Measurements from ENCODE around the gene UPF1.

Gene UPF1

DNA sequence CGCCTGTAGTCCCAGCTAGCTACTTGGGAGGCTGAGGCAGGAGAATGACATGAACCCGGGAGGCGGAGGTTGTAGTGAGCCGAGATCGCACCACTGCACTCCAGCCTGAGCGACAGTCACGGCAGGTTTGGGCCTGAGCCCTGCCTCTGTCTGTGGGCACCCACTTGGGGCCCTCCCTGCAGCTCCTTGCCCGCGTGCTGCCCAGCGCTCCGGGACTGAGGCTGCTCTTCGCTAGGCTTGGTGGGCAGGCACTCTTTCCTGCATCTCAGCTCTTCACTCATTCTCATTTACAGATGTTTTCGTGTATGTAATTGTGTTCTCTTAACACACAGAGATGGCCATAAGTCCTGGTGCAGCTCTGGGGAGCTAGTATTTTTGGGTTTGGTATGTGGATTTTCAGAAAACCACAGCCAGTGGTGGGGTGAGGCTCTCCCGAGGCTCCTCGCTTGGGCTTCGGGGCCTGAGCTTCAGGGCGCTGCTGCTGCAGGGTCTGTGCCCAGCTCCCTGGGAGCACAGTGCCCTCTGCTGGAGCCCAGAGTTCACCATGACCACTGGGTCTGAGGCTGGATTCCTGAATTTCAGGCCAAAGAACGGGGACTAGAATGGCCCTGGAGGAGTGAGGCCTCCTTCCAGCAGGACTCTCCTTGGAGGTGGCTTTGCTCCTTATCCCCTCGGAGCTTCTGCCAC lies 15.2 kb downstream of the UPF1 start:
- peak; percentile 89 for DNase-seq
- Histone ChIP-seq H3K9me3 (no peaks in the 10 kb centered on the region), H3K4me1 (peaks cover 43% of the 10 kb centered on the region), H3K36me3 (peaks cover 43% of the 10 kb centered on the region), H3K4me3 (ENCODE audit: low read depth, low read length) (no peak overlapping the region), H3K27me3 (no peaks in the 10 kb centered on the region)
- TF ChIP-seq, protein P1, sequence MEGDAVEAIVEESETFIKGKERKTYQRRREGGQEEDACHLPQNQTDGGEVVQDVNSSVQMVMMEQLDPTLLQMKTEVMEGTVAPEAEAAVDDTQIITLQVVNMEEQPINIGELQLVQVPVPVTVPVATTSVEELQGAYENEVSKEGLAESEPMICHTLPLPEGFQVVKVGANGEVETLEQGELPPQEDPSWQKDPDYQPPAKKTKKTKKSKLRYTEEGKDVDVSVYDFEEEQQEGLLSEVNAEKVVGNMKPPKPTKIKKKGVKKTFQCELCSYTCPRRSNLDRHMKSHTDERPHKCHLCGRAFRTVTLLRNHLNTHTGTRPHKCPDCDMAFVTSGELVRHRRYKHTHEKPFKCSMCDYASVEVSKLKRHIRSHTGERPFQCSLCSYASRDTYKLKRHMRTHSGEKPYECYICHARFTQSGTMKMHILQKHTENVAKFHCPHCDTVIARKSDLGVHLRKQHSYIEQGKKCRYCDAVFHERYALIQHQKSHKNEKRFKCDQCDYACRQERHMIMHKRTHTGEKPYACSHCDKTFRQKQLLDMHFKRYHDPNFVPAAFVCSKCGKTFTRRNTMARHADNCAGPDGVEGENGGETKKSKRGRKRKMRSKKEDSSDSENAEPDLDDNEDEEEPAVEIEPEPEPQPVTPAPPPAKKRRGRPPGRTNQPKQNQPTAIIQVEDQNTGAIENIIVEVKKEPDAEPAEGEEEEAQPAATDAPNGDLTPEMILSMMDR (IDR thresholded peaks at IDR 0.05; ENCODE audit: low read depth, low read length) = peak; percentile 96

DNA sequence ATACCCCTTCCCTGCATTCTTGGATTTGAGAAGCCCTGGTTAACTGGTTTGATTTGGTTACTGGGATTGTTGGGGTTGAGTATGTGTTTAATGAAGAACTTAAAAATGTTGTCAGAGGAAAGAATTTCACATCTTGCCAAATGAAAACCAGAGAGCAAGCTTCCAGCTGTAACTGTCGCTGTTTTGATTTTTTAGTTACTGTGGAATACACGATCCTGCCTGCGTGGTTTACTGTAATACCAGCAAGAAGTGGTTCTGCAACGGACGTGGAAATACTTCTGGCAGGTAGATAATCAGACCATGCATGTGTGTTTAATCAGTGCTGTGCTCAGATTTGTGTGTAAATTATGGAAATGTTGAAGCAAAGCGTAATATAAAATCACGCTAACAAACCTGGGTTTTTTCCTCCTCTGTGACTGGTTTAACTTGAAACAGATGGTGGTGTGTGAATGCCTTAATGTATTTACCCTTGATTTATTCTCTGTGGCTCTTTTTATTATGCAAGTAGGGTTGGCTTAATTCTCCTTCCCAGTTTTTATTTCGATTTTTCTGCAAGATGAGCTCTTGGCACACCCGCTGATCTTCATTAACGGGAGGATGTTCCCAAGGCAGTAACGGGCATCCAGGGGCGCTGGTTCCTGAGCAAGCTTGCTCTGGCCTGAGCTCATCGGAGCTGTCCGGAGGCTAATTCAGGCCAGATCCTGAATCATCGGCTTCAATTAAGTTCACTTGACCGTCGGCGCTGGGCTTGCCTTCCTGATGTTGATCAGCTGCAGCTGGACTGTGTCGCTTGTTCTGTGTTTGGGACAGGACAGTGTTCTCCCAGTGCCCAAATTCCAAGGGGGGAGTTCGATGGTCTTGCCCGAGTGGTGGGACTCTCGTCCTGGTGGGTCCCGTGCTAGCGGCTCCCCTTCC lies 16.0 kb downstream of the UPF1 start:
- Histone ChIP-seq H3K4me1 (peaks cover 43% of the 10 kb centered on the region), H3K36me3 (peaks cover 48% of the 10 kb centered on the region), H3K9me3 (no peaks in the 10 kb centered on the region), H3K27me3 (no peaks in the 10 kb centered on the region), H3K4me3 (ENCODE audit: low read depth, low read length) (no peak overlapping the region)
- DNase-seq = no peak
- TF ChIP-seq, protein P1 (IDR thresholded peaks at IDR 0.05; ENCODE audit: low read depth, low read length) = no peak

DNA sequence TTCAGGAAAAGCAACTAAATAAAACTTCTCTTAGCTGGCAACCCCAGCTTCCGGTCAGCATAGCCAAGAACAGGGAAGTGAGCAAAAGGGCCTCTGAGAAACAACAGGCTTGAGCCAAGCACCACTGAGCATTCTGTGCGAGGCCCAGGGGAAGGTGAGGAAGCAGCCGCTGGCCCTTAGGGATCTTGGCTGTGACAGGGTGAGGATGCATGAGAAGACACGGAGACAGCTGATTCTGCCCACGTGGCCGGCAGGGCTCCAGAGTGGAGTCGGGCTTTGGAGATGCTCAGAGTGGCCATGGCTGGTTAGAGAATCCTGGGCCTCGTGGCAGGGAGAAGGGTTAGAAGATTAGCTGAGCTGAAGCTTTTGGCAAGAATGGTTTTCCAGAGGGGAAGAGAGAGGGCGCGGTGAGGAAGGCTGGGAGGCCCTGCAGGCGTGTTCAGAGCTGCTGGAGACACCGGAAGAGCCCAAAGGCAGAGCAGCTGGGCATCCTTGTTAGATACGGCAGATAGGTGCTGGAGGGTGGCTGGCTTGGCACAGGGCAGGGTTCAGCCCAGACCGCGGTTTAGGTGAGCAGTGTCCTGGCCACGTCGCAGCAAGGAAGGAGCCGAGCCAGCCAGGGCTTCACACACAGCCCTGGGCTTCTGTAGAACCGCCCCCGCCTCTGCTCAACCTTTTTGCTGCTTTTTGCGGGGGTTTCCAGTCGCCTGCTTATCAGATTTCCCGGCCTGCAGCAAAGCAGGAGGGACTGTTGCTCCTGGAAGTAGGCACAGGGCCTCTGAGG lies 17.3 kb downstream of the UPF1 start:
- Histone ChIP-seq H3K4me3 (ENCODE audit: low read depth, low read length) (no peak overlapping the region), H3K27me3 (no peaks in the 10 kb centered on the region), H3K4me1 (peaks cover 43% of the 10 kb centered on the region), H3K36me3 (peaks cover 61% of the 10 kb centered on the region), H3K9me3 (no peaks in the 10 kb centered on the region)
- TF ChIP-seq, protein P1 (IDR thresholded peaks at IDR 0.05; ENCODE audit: low read depth, low read length) = no peak
- peak; percentile 64 for DNase-seq

DNA sequence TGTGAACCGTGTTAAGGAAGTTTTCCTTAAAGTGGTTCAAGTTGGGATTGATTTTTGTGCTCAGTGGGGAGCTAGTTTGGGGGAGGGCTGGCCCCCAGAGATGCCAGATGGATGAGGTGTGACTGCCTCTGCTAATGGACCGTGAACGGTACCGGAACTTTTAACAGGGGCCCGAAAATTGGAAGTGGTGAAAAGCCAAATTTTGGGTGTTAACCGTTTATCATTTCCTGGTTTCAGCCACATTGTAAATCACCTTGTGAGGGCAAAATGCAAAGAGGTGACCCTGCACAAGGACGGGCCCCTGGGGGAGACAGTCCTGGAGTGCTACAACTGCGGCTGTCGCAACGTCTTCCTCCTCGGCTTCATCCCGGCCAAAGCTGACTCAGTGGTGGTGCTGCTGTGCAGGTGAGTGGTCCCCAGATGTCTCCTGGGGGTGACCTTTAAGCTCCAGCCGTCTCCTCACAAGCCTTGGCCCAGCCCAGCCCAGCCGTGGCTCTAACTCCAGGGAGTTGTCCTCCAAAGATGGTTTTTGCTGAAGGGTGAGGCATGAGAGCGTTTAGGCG lies 18.2 kb downstream of the UPF1 start:
- Histone ChIP-seq H3K4me3 (ENCODE audit: low read depth, low read length) (no peak overlapping the region), H3K9me3 (no peaks in the 10 kb centered on the region), H3K36me3 (peaks cover 70% of the 10 kb centered on the region), H3K27me3 (no peaks in the 10 kb centered on the region), H3K4me1 (peaks cover 43% of the 10 kb centered on the region)
- DNase-seq = no peak
- TF ChIP-seq, protein P1 (IDR thresholded peaks at IDR 0.05; ENCODE audit: low read depth, low read length) = no peak

DNA sequence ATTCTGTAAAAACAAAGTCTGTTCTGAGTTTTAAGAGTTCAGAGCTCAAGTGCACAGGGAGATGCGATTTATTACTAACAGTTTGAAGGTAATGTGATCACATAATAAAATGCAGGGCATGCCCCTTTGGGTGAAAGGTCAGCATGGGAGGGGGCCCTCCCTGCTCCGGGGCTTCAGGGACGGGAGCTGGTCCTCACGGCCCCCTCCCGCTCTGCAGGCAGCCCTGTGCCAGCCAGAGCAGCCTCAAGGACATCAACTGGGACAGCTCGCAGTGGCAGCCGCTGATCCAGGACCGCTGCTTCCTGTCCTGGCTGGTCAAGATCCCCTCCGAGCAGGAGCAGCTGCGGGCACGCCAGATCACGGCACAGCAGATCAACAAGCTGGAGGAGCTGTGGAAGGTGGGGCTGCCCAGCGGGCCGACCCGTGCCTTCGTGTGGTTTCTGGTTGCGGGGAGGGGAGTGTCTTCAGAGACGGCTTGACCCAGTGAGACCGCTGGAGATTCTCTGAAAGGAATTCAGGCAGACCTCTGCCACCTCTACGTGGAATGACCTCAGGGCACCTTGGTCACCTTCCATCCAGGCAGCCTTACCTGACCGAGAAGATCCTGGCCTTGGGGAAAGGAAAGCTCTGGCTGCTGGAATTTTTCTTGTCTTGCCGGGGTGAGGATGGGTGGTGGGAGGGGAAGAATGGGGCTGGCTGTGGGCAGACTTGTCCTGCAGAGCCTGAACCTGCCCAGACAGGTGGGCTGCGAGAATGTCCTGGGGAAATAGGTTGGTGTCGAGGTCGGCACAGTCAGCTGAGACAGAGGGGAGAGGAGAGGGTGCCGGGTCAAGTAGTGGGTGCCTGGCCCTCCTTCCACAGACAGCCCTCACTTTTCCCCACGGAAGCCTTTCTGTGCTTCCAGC lies 19.0 kb downstream of the UPF1 start:
- TF ChIP-seq, protein P1 (IDR thresholded peaks at IDR 0.05; ENCODE audit: low read depth, low read length) = no peak
- DNase-seq = no peak
- Histone ChIP-seq H3K27me3 (no peaks in the 10 kb centered on the region), H3K4me3 (ENCODE audit: low read depth, low read length) (no peak overlapping the region), H3K9me3 (no peaks in the 10 kb centered on the region), H3K4me1 (peaks cover 43% of the 10 kb centered on the region), H3K36me3 (peaks cover 78% of the 10 kb centered on the region)

Measured in BE2C (cell line).